Measurements from ENCODE around the gene KRT12.
"Not testable (repeated sequence)": the region's sequence is repeated elsewhere in the genome, so short reads cannot be mapped to it uniquely, and the experiment has no call there.

KRT12 gene

DNA sequence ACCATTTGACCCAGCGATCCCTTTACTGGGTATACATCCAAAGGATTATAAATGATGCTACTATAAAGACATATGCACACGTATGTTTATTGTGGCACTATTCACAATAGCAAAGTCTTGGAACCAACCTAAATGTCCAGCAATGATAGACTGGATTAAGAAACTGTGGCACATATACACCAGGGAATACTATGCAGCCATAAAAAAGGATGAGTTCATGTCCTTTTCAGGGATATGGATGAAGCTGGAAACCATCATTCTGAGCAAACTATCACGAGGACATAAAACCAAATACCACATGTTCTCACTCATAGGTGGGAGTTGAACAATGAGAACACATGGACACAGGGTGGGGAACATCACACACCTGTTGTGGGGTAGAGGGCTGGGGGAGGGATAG is 52.4 kb downstream of the KRT12 start:
- not testable (repeated sequence) for DNase-seq (ENCODE audit: low read depth)

GRCh38 chr17:40813804-40814203 is 53.2 kb downstream of the KRT12 start:
- DNase-seq (ENCODE audit: low read depth) = peak; percentile 37

DNA sequence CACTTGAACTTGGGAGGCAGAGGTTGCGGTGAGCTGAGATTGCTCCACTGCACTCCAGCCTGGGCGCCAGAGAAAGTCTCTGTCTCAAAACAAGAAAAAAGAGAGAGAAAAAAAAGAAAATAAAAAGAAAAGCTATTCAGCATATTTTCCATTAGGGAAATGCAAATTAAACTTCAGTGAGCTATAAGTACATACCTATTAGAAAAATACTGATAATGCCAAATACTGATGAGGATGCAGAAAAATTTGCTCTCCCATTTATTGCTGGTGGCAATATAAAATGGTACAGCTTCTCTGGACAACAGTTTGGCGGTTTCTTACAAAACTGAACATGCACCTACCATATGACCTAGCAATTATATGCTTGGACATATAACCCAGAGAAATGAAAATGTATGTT is 54.4 kb downstream of the KRT12 start:
- DNase-seq (ENCODE audit: low read depth) = no peak

Data from iris pigment epithelial cell (primary cell).